HUDEP-2 (cell line): ENCODE data around the gene CALD1.

ENCODE experiments used
- DNase-seq, 76 experiments: peaks; one replicate each; lab custom pipeline; 2025; ENCODE audit not compliant: unreplicated experiment in 76 of 76; lab: John Stamatoyannopoulos, UW

The CALD1 gene

DNA sequence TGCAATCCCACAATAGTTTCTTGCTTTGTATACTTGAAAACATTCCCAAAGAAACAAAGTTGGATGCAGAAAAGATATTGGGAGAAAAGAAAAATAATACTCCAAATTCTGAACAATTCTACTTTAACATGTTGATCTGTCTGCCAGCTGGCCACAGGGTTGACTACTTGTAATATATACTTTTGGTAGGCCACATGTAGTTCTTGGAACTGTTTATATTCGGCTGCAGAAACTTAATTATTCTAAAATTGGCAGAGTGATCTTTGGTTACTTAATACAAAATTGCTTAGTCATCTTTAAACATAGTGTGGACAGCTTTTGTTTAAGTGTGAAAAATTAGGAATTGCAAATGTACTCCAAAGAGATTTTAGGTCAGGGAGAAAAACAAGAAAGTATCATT is 76.0 kb downstream of the CALD1 start:
- no peak for DNase-seq

DNA sequence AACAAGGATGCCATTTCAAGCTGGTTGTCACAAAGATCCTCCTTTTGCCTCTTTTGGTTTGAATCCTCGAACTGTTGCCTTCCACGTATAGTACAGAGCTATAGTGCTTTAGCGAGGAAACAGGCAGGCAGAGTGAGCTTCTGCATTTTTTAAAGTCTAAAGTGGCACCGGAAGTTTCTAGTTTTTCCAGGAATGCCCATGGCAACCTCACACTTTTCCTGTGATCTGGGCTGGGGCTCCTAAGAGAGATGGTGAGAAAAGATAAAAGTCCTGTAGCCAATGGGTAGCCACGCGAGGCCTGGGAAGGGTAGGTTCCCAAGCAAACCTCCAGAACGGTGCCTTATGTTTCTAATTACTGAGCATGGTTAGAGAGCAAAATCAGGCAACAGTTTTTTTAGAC is 76.7 kb downstream of the CALD1 start:
- DNase-seq = no peak

DNA sequence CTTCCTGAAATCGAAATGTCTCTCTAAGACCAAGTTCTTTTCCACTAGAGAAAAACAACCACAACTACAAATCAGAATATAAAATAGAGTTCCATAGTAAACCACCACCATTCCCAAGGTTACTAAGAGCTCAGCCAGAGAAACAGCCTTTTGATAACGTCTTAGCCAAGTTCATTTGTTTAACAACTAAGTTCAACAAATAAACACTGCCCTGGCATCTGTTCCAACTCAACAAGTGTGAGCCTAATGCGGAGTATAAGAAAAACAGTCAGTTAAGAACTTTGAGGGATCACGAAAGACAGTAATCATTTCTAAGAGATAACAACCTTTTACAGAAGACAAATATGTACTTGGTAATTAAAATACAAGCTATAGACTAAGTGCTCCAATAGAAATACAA is 77.3 kb downstream of the CALD1 start:
- no peak for DNase-seq

DNA sequence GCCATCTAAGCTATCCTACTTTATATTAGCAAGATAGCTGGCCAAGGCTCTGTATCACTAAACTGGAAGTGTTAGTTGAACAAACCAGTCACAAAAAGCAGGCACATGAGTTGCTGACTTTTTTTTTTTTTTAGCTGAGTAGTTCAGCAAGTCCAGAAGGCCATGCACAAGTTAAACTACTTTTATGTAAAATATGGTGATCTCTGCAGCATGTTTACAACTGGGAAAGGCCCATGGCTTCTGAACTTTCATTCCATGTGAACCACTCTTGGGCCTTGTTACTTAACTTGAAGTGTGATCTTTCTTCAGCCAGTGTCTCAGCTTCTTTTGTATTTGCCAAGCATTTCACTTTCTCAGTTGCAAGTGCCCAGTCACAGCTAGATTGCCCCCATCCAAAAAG is 78.5 kb downstream of the CALD1 start:
- no peak for DNase-seq

DNA sequence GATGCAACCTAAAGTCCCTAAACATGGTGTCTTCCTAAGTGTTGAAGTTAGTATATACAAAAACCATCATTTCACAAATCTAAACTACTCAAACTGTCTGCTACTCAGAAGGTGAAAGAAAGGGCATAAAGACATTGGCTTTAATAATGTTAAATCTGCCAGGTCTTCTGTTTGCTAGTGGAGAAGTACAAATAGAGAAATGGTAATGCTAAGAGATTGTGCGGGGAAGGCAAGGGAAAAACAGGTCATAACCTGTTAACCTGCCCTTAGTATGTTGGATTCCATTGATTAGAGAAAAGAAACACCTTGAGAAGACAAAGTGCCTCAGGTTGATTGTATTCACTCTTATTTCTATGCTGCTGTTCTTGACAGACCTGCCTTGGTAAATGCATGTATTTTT is 80.3 kb downstream of the CALD1 start:
- no peak for DNase-seq

DNA sequence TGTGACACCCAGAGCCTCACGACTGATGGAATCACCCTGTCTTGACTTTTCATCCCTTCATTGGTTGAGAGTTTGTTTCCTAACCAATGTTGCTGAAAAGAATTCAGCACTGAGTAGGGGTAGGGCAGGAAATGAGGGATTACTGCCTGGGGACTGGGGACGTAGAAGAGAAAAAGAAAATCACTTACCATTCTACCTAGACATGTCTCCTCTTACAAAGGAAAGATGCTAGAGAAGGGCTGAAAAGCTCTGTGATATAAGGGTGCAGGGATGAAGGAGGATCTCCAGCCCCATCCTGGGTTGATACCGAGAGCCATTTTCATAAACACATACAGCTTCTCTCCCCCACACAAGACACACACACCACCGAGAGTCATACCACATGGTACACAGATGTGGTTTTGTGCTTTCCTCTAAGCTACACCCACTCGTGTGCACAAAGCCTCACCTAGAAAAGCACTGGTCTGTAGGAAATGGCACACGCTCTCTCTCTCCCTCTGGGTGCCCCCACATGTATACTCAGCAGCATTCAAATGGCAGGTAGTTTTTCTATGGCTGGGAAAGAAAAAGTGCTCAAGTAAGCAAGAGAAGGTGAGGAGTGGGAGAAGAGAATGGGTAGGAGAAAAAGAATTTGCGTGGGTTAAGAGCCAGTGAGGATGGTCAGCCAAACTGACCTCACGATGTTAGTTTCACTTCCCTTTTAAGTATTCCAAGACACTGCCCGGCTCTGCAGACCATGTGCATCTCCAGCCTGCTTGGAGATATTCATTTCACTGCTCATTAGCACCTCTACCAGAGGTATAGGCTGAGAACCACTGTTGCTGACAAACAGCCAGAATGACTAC is 85.8 kb downstream of the CALD1 start:
- no peak for DNase-seq

DNA sequence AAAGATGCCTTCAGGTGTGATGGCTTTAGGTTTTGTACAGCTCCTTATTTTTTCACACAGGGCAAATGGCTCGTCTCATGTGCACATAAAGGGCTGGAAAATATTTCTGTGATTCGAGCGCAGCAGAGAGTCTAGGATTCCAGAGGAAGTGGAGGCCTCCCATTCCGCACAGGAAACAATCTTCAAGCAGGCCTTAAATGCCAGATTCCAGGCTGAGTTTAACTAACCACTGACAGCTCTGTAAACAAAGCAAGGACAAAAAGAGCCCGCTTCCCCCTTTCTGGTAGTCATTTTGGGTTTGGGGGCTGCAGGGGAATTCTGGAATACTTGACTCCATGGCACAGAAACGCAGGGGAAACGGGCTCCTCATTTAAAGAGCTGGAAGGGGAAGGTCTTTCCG is 87.2 kb downstream of the CALD1 start:
- no peak for DNase-seq

DNA sequence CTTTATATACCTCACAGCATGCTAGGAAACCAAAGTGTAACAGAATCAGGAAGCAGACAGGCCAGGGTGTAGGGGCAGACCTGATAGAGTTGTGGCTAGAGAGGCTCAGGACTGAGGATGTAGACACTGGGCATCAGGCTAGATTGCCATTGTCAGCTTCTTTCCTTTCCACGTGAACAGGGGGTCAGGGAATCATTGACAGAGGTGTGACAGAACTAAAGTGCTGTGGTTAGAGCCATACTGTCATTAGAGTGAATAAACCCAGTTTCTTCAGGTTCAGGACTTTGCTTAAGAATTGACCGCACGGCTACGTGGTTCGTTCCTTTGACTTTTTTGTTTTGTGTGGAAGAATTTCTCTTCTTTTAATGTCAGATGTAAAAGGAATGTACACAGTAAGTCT is 90.7 kb downstream of the CALD1 start:
- no peak for DNase-seq

DNA sequence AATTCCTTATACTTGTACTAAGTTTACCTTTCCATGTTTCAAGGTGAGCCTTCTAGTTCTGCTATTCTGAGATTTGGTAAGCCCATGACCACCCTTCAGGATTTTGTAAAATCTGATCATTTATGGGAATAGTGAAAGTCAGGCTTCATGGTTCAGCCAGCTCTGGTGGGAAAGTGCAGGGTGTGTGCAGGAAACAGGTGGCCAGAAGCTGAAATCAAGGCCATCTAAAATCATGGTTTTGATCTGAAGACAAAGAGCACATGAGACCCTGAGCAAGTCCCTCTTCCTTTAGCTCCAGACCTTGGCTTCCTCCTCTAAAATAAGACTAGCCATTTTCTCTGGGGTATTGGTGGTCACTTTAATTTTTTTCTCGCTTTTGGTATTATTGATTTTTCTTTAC is 91.3 kb downstream of the CALD1 start:
- no peak for DNase-seq

DNA sequence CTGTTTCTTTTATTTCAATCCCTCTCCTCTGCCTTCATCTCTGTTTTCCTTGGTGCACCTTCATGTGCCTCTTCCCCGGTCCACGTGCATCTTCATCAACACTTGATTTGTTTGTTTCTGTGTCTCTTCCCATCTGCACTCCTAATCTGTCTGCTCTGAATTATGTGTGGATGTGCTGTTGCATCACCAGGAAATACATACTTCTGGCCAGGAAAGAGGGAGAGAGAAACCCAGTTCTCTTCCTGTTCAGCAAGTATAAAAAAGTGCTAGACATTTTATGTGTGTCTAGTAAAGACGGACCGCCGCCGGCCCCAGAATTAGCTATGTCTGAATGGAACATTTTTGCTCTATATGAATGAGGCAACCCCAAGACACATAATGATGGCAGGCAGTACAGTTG is 93.8 kb downstream of the CALD1 start:
- no peak for DNase-seq

DNA sequence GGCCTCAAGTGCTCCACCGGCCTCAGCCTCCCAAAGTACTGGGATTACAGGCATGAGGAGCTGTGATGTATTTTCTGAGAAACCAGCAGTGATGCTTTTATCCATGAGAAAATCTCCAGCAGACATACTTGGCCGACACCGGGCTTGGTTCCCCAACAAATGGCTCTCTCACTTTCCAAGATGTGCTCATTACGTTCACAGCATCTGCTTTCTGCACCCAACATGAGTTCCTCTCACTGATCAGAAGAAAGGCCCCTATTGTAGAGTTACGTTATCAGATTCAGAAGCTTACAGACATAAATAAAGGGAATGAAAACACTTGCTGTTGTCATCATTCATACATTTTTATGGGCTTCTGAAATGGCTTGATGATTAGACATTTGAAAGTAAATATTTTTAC is 95.0 kb downstream of the CALD1 start:
- no peak for DNase-seq

DNA sequence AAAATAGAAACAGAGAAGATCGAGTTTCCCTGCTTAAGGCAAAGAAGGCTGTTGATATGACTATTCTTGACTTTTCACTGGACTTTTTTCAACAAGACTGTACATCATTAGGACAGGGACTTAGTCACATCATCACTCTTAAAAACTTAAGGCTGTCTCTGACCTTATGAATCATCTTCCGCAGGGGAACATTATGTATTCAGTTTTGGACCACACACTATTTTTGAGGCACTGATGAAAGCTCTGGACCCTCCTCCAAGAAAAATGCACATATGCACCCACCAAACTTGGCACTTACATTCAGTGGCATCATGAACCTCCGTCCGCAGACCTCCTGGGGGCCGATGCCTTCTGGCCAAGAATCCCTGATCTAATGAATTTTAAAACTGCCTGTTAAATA is 96.4 kb downstream of the CALD1 start:
- no peak for DNase-seq

DNA sequence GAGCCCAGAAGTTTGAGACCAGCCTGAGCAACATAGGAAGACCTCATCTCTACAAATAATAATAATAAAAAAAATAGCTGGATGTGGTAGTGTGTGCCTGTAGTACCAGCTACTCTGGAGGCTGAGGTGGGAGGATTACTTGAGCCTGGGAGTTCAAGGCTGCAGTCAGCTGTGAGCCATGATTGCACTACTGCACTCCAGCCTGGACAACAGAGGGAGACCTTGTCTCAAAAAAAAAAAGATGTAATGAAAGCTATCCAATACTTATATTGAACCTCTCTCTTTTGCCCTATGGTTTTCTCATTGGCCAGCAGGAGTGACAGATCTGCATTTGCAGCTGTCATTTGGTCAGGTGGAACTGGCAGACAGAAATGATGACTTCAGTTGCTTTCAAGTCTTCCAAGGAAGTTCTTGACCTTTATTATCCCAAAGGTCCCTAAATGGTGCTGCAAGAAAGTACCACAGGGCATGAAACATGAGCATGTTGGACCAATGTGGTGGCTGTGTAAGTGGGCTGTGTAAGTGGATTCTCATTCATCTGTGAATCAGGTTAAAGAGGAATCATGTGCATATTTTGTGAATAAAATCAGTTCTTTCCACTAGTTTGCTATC is 99.4 kb downstream of the CALD1 start:
- no peak for DNase-seq

DNA sequence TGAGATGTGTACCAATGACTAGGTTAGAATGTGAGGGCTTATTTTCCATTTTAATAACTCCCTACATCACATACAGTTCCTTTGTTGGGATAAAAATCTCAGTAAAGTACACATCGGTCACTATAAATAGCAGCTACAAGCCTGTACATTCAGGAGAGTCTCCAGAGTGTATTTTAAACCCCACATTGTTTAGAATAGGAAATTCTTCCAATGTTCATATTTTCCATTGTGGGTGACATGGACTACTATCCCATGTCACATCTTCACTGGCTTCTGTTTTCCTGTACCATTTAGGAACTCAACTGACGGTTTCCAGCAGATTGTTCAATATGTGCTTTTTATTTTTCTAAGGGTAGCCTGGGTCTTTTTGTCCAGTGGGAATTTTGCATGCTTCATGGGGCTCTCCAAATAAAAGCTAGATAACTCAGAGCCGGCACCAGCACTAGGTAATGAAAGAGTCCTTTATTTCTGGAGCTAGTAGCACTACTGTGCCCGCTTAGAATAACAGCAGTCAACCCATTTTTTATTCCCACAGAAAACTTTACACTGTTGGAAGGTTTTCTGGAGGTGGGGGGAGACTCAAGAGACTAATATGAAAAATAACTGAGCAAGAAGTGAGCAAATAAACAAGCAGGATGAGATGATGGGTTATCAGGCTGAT is 100.5 kb downstream of the CALD1 start:
- DNase-seq = no peak

DNA sequence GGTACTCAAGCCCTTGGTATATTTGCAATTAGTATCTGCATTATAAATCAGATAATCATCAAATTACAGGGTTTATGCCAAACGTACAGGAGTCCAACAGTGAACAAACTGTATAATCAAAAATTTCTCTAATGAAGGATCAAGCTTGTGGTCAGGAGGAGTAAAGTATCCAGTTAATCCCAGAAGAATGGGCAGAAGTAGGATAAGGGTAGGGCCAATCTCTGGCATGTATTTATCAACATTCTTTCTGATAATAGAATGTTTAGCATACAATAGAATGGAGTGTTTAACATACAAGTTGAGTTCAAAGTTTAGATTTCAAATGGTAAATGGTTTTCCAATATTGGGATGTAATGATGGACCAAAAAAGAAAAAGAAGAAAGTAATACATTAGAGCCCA is 103.0 kb downstream of the CALD1 start:
- no peak for DNase-seq

DNA sequence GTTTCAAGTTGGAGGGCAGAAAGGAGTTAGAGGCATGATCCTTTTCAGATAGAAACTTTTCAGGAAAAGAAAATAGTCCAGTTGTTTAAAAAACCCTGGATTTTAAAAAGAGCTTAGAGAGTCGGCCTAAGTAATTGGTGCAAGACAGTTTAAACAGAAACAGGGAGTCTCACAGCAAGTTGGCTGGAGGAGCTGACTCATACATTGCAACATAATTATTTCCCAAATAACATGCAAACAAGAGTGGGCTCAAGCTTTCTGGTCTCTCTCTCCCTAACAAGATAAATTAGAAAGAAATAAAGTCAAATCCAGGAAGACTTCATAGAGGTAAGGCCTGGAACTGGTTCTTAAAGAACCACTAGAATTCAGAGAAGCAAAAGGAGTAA is 106.5 kb downstream of the CALD1 start:
- no peak for DNase-seq

DNA sequence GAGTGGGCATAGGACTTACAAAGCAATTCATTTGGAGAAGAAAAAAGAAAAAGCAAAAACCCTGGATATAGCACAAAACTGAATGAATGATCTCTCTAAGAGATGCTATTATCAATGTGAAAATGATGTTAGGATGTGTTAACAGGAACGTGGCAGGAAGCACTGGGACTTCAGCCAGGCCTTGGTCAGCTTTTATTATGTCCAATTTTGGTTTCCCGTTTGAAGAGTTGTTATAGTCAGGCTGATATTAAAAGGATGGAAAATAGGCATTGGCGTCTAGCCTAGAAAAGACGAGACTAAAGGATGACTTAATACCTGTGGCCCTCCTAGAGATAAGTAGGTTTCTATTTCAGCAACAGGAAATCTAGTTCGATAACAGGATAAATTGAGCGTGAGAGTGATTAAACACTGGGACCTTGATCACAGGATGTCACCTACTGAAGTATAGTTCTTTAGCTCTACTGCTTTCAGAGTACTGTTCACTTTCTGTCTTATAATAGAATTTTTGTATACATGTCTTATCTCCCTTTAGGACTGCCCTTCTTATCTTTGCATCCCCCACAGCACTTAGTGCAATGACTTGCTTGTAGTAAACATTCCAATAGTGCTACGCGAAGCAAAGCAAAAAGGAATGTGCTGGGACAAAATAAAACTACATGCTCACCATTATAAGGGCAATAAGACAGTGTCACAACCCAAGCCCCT is 107.1 kb downstream of the CALD1 start:
- no peak for DNase-seq

DNA sequence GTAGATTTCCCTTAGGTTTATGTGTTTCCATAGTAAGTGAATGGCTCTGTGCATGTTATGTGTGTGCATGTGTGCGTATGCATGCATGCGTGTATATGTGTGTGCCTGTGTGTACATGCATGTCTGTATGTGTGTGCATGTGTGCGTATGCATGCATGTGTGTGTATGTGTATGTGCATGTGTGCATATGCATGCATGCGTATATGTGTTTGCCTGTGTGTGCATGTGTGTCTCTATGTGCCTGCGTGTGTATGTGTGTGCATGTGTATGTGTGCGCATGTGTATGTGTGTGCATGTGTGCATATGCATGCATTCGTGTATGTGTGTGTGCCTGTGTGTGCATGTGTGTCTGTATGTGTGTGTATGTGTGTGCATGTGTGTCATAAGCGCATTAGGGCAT is 108.1 kb downstream of the CALD1 start:
- DNase-seq = no peak

DNA sequence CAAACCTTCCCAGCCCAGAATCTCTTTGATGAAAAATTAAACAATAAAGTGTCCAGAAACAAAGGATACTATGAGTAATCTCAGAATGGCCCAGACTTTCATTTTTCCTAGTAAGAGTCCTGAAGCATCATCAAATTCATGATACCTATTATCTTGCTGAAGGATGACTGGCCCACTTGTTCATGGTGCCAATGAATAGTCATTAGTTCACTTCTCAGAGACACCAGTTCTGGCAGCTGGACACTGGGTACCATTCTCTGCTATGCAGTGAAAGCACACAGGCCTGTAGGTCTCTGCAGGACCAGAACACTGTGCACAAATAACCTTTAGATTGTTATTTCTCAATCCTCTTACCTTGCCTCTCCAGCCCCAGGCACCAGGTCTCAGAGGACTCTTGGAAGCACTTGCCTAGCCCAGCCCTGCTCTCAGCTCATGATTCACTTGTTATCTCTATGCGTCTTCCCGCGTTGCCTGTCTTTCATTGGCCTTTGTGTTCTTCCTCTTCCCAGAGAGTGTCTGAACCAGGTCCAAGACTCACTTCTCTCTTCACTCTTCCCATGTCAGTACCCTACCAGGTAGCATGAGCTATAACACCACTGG is 108.8 kb downstream of the CALD1 start:
- DNase-seq = no peak

DNA sequence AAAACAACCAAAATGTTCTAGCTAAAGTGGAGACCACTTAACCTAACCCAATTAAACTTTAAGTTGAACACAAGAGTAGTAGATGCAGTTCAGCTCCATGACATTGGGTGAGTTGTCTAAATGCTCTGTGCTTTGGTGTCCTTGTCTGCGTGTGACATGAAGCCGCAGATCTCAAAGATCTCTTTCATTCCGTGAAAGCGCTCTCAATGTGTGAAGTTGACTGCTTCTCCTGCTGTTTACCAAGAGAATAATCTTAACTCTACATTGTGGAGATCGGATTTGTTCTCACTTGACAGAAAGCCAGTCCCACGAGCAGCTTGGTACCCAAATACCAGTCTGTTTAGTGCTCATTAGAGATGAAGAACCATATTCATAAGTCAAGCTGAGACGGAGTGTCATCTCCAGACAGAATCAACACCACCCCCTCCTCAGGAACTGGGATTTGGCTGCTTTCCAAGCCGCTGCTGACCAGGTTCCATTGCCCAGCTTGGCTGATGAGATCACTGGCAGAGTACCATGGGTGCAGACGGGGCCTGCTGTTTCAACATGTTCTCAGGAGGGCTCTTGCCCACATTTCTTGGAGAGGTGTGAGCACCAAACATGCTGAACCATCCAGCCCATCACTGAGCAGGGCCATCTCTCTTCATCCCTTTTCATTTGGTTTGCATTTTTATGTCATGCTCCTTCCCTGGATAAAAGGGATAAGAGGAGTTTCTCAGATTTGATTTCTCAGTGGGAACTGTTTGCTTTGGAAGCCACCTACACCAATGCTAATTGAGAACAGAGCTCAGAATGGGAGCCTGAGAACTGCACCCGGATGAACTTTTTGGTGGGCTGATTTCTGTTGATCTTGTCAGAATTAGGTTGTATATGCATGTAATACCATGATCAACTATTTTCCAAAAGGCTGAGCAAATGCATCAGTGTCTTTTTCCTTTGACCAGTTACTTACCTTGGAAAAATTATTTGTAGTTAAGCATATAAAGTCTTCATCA is 111.1 kb downstream of the CALD1 start:
- no peak for DNase-seq
